ENCODE results near the gene SPOUT1.

SPOUT1 gene

DNA sequence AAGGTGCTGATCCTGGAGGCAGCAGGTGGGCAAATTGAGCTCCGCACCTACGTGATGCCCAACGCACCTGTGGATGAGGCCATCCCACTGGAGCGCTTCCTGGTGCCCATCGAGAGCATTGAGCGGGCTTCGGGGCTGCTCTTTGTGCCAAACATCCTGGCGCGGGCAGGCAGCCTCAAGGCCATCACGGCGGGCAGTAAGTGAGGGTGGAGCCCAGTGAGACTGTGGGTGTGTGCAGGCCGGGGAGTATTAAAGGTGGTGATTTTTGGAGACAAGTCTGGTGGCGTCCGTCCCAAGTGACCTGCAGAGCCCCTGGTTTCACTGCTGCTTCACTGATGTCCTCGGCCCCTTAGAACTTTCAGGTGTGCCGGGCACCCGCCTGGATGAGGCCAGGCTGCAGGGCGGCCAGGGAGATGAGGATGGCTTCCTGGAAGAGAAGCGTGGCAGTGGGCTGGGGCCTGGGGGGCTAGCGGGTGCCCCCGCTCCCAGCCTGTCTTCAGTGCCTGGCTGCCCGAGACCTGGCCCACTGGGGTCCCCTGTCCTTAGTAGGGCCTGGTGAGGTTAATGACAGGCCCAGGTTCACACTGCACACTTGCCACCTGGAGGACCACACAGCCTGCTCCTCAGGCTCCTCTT, 7.1 kb downstream of the SPOUT1 start:
- no peaks in the 10 kb centered on the region for H3K4me1 ChIP-seq (ENCODE audit: control insufficient read depth, insufficient read depth, low read length)
- H3K36me3 ChIP-seq (ENCODE audit: control insufficient read depth, insufficient read depth, low read length), result peaks cover 63% of the 10 kb centered on the region
- no peaks in the 10 kb centered on the region for H3K9me3 ChIP-seq (ENCODE audit: control insufficient read depth, insufficient read depth, low read length)
- no peak overlapping the region for H3K9ac ChIP-seq (ENCODE audit: low read depth, low read length)
- no peaks in the 10 kb centered on the region for H3K27me3 ChIP-seq (ENCODE audit: control insufficient read depth, insufficient read depth, low read length)
- H3K4me3 ChIP-seq (ENCODE audit: low read depth, low read length), result no peak overlapping the region
- H3K27ac ChIP-seq (ENCODE audit: low read depth, low read length), result no peak overlapping the region

DNA sequence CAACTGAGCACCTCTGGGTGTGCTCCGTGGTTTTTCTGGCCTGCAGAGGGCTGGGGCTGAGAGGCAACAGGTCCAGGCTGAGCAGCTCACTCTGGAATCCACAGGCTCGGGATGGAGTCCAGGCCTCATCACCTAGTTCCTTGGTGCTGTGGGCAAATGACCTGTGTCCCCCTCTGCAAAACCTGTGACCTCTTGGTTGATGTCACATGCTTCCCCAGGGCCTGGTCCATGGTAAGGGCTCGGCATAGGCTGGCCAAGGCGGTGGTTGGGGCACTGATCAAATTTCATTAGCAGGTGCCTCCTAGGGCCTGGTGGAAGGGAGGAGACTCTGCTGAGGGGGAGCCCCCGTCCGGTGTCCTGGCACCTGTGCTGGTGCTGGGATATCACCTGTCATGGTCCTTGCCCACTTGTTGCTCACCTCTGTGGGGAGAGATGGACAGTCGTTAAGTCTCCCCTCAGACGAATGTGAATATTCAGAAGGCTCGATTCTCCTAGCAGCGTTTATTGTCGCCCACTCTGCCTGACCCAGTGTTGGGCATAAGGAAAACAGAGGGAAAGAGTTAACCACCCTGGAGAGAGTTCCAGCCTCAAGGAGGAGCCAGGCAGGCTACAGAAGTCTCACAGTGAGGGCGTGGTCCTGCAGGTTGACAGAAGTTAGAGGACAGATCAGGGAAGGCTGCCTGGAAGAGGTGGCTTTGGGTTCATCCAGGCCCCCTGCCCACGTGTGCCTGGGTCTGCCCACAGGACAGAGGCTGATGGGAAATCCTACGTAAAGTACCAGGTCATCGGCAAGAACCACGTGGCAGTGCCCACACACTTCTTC, 7.8 kb downstream of the SPOUT1 start:
- no peaks in the 10 kb centered on the region for H3K27me3 ChIP-seq (ENCODE audit: control insufficient read depth, insufficient read depth, low read length)
- H3K4me3 ChIP-seq (ENCODE audit: low read depth, low read length), result no peak overlapping the region
- no peaks in the 10 kb centered on the region for H3K4me1 ChIP-seq (ENCODE audit: control insufficient read depth, insufficient read depth, low read length)
- H3K9me3 ChIP-seq (ENCODE audit: control insufficient read depth, insufficient read depth, low read length), result no peaks in the 10 kb centered on the region
- H3K9ac ChIP-seq (ENCODE audit: low read depth, low read length), result no peak overlapping the region
- peaks cover 55% of the 10 kb centered on the region for H3K36me3 ChIP-seq (ENCODE audit: control insufficient read depth, insufficient read depth, low read length)
- no peak overlapping the region for H3K27ac ChIP-seq (ENCODE audit: low read depth, low read length)

DNA sequence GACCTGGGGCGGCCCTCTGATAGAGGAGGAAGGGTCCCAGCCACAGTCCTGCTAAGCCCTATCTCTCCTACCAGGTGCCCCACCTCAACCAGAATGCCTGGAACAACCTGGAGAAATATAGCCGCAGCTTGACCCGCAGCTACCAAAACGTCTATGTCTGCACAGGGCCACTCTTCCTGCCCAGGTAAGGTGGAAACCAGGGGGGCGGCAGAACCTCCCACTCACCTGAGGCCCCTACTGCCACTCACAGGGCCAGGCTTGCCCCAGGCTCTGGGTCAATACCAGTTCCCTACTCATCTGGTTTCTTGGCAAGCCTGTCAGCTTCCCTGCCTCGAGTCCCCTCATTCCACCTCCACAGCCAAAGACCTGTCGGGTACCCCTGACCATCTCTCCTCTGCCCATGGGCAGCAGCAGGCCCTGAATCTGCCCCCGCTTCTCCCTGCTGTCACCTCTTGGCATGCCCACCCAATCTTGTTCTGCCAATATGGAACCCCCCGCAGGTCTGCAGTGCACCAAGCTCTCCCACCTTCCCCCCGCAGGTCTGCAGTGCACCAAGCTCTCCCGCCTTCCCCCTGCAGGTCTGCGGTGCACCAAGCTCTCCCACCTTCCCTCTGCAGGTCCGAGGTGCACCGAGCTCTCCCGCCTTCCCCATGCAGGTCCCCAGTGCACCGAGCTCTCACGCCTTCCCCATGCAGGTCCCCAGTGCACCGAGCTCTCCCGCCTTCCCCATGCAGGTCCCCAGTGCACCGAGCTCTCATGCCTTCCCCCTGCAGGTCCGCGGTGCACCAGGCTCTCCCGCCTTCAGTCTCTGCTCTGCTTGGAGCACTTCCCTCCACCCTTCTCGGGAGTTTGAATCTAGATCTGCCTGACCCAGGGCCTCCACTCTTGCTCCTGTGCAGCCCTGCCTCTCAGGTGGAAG, 8.7 kb downstream of the SPOUT1 start:
- no peak overlapping the region for H3K27ac ChIP-seq (ENCODE audit: low read depth, low read length)
- H3K4me1 ChIP-seq (ENCODE audit: control insufficient read depth, insufficient read depth, low read length), result no peaks in the 10 kb centered on the region
- no peak overlapping the region for H3K4me3 ChIP-seq (ENCODE audit: low read depth, low read length)
- H3K27me3 ChIP-seq (ENCODE audit: control insufficient read depth, insufficient read depth, low read length), result no peaks in the 10 kb centered on the region
- H3K9me3 ChIP-seq (ENCODE audit: control insufficient read depth, insufficient read depth, low read length), result no peaks in the 10 kb centered on the region
- peaks cover 47% of the 10 kb centered on the region for H3K36me3 ChIP-seq (ENCODE audit: control insufficient read depth, insufficient read depth, low read length)
- no peak overlapping the region for H3K9ac ChIP-seq (ENCODE audit: low read depth, low read length)

DNA sequence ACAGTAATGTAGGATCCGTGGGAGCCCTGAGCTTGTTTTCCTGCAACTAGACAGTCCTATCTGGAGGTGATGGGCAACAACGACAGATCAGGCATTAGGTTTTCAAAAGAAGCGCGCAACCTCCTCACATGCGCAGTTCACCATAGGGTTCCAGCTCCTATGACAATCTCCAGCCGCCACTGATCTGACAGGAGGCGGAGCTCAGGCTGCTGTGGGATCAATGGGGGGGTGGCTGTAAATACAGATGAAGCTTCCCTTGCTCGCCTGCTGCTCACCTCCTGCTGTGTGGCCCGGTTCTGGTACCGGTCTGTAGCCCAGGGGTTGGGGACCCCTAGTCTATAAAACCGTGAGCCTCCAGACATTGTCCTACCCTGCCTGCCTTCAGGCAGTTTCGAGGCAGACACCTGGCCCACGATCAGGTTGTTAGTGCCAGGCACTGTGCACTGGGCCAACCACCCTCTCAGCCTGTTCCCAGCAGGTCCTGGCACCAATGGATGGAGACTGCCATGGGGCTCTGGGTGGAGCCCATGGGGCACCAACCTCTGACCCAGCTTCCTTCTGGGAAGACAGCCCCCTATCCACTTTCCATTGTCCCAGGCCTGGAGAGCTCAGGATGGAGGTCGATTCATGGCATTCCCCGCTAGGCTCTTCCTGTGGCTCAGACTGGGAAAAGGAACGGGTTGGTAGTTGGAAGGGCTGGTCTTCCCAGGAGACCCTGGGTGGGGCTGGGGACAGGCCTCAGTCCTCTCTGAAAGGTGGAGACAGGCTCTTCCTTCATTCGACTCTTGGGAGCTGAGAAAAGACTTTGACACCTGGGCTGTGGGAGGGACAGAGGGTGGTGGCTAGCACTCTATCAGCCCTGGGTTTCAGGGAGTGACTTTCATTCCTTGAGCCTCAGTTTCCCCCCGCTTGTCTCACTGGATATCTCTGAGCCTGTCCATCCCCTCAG, 9.6 kb downstream of the SPOUT1 start:
- H3K4me3 ChIP-seq (ENCODE audit: low read depth, low read length), result peak overlapping the region; percentile 79; the same call in 1 of the 2 replicates
- no peak overlapping the region for H3K27ac ChIP-seq (ENCODE audit: low read depth, low read length)

DNA sequence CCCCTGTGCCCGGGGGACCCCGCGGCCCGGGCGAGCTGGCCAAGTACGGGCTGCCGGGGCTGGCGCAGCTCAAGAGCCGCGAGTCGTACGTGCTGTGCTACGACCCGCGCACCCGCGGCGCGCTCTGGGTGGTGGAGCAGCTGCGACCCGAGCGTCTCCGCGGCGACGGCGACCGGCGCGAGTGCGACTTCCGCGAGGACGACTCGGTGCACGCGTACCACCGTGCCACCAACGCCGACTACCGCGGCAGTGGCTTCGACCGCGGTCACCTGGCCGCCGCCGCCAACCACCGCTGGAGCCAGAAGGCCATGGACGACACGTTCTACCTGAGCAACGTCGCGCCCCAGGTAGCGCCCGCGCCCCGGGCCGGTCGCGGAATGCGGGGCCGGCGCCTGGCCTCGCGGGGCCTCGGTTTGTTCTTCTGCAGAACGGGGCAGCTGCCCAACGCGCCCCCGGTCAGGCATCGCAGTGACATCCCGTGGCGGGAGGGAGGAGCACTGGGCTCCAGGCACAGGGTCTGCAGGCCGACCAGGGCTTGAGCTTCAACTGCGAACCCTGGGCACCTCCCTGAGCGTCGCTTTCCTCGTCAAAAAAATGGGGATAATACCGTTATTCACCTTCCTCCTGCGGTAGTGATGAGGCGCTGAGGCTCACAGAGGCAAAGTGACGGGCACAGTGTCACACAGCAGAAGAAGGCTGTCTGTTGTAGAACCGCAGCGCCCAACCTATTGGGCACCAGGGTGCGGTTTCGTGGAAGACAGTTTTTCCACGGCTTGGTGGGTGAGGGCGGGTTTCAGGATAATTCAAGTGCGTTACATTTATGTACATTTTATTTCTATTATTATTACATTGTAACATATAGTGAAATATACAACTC, 10.5 kb downstream of the SPOUT1 start:
- Histone ChIP-seq H3K4me1 (ENCODE audit: control insufficient read depth, insufficient read depth, low read length) (no peaks in the 10 kb centered on the region), H3K4me3 (ENCODE audit: low read depth, low read length) (peak overlapping the region; percentile 79), H3K27me3 (ENCODE audit: control insufficient read depth, insufficient read depth, low read length) (no peaks in the 10 kb centered on the region), H3K36me3 (ENCODE audit: control insufficient read depth, insufficient read depth, low read length) (peaks cover 28% of the 10 kb centered on the region), H3K9me3 (ENCODE audit: control insufficient read depth, insufficient read depth, low read length) (no peaks in the 10 kb centered on the region), H3K27ac (ENCODE audit: low read depth, low read length) (no peak overlapping the region), H3K9ac (ENCODE audit: low read depth, low read length) (peak overlapping the region; percentile 81; the same call in 1 of the 2 replicates)

More for the DNA sequence above, 9.6 kb downstream of the SPOUT1 start:
- Histone ChIP-seq H3K9ac (ENCODE audit: low read depth, low read length) (no peak overlapping the region; the same call in 1 of the 2 replicates), H3K36me3 (ENCODE audit: control insufficient read depth, insufficient read depth, low read length) (peaks cover 37% of the 10 kb centered on the region), H3K9me3 (ENCODE audit: control insufficient read depth, insufficient read depth, low read length) (no peaks in the 10 kb centered on the region), H3K4me1 (ENCODE audit: control insufficient read depth, insufficient read depth, low read length) (no peaks in the 10 kb centered on the region), H3K27me3 (ENCODE audit: control insufficient read depth, insufficient read depth, low read length) (no peaks in the 10 kb centered on the region)

DNA sequence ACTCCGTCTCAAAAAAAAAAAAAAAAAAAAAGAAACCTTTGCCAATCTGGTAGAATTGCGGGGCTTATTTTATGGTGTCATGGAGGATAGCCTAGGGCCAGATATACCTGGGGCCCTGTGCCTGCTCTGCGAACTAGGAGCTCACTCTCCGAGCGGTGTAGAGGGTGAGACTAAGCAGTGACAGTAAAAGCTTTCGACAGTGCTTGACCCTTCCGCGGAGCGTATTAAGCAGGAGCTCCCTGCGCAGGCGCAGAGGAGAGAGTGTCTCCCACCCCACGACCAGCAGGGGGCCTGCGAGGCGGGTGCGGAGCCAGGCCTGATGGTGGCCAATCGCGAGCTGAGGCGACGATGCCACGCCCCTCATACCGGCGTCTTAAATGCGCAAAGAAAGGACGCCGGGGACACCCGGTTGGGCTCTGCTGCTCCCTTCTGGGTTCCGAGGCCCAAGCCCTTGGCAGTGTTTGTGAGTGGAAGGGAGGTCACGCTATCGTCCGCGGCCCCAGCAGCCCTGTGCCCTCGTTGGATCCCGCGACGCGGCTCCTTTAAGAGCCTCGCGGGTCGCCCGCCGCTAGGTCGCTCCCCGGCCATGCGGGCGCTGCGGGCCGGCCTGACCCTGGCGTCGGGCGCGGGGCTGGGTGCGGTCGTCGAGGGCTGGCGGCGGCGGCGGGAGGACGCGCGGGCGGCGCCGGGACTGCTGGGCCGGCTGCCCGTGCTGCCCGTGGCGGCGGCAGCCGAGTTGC, 11.3 kb downstream of the SPOUT1 start, which contains the start of gene ENDOG:
ENDOG (plus strand) TSS at position 402 of the 740 bp plus-strand sequence; CDS start at position 587, 185 bp downstream.
- H3K9ac ChIP-seq (ENCODE audit: low read depth, low read length), result peak within 1 kb of the TSS; percentile 81; the same call in 1 of the 2 replicates
- H3K27me3 ChIP-seq (ENCODE audit: control insufficient read depth, insufficient read depth, low read length), result no peaks in the 10 kb centered on the region
- no peaks in the 10 kb centered on the region for H3K4me1 ChIP-seq (ENCODE audit: control insufficient read depth, insufficient read depth, low read length)
- peak within 1 kb of the TSS; percentile 77 for H3K27ac ChIP-seq (ENCODE audit: low read depth, low read length)
- peaks cover 20% of the 10 kb centered on the region for H3K36me3 ChIP-seq (ENCODE audit: control insufficient read depth, insufficient read depth, low read length)
- H3K9me3 ChIP-seq (ENCODE audit: control insufficient read depth, insufficient read depth, low read length), result no peaks in the 10 kb centered on the region
- H3K4me3 ChIP-seq (ENCODE audit: low read depth, low read length), result peak within 1 kb of the TSS; percentile 79

DNA sequence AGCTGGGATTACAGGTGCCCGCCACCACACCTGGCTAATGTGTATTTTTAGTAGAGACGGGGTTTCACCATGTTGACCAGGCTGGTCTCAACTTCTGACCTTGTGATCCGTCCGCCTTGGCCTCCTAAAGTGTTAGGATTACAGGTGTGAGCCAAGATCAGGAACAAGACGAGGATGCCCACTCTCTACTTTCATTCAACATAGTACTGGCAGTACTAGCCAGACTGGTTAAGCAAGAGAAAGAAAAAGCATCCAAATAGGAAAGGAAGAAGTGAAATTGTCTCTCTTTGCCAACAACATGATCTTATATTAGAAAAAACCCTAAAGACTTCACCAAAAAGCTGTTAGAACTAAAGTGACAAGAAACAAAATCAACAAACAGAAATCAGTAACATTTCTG, 18.7 kb downstream of the SPOUT1 start:
- Histone ChIP-seq H3K9ac (ENCODE audit: low read depth, low read length) (no peak overlapping the region), H3K27ac (ENCODE audit: low read depth, low read length) (no peak overlapping the region), H3K9me3 (ENCODE audit: control insufficient read depth, insufficient read depth, low read length) (no peaks in the 10 kb centered on the region), H3K36me3 (ENCODE audit: control insufficient read depth, insufficient read depth, low read length) (peaks cover 21% of the 10 kb centered on the region), H3K4me3 (ENCODE audit: low read depth, low read length) (no peak overlapping the region), H3K4me1 (ENCODE audit: control insufficient read depth, insufficient read depth, low read length) (no peaks in the 10 kb centered on the region), H3K27me3 (ENCODE audit: control insufficient read depth, insufficient read depth, low read length) (no peaks in the 10 kb centered on the region)

DNA sequence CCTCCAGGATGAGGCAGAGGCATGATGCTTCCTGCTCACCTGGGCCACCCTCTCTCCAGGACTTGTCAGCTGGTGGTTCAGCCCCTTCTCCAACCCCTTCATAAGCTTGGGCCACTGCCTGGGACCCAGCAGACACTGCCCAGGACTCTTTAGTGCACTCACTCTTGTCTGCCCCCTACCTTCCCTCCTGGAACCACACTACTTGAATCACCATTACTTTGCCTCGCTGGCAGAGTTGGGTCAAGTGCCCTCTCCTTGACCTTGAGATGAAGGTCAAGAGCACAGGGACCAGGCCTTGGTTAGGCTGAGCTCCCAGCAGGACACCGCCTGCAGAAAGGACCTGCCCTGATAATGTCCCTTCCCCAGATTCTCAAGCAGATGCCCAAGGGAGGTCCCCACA, 19.8 kb downstream of the SPOUT1 start:
- Histone ChIP-seq H3K27me3 (ENCODE audit: control insufficient read depth, insufficient read depth, low read length) (no peaks in the 10 kb centered on the region), H3K36me3 (ENCODE audit: control insufficient read depth, insufficient read depth, low read length) (peaks cover 30% of the 10 kb centered on the region), H3K4me1 (ENCODE audit: control insufficient read depth, insufficient read depth, low read length) (no peaks in the 10 kb centered on the region), H3K9me3 (ENCODE audit: control insufficient read depth, insufficient read depth, low read length) (no peaks in the 10 kb centered on the region), H3K4me3 (ENCODE audit: low read depth, low read length) (no peak overlapping the region), H3K9ac (ENCODE audit: low read depth, low read length) (no peak overlapping the region), H3K27ac (ENCODE audit: low read depth, low read length) (no peak overlapping the region)

DNA sequence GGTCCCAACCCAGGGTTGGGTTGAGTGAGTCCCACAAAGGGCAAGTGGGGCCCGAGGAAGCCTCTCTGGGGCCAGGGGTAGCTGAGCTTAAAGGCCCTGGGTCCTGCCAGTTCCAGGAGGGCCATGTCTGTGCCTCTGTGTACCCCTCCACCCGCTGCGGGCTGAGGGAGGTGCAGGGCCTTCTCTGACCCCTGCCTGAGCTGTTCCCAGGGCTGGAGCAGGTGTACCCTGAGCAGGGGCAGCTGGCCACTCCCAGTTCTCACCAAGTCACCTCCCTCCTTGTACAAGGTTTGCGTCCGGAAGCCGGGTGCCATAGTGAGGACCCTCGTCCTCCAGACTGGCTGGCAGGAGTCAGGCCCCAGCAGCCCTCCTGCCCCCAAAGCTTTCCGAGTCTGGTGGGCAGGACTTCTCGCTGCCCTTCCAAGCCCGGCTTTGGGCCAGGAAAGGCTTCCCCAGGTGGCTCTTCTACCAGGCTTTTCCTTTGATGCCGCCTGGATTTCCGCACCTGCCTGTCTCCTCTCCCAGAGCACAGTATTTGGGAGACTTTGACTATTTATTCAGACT, 20.5 kb downstream of the SPOUT1 start:
- Histone ChIP-seq H3K27ac (ENCODE audit: low read depth, low read length) (no peak overlapping the region), H3K36me3 (ENCODE audit: control insufficient read depth, insufficient read depth, low read length) (peaks cover 31% of the 10 kb centered on the region), H3K4me3 (ENCODE audit: low read depth, low read length) (no peak overlapping the region), H3K9me3 (ENCODE audit: control insufficient read depth, insufficient read depth, low read length) (no peaks in the 10 kb centered on the region), H3K4me1 (ENCODE audit: control insufficient read depth, insufficient read depth, low read length) (no peaks in the 10 kb centered on the region), H3K9ac (ENCODE audit: low read depth, low read length) (no peak overlapping the region), H3K27me3 (ENCODE audit: control insufficient read depth, insufficient read depth, low read length) (no peaks in the 10 kb centered on the region)
